Measurements from ENCODE around the gene PRKAA1. TPM values are rescaled to one million over a fixed set of nuclear protein-coding genes. Genes with fewer than 3 reads are reported as not detected.

Gene PRKAA1
- total and polyA plus RNA-seq, 2 of the 4 experiments (the other 2 are of a cell fraction), result 47.7 to 94.1 TPM

GRCh38 chr5:40743771-40744170, 54.4 kb downstream of the PRKAA1 start:
- DNase-seq (no peak), ATAC-seq (ENCODE audit: low read depth) (no peak)
- Histone ChIP-seq H3K4me2 (ENCODE audit: low read depth, low read length) (no peak overlapping the region), H2BK5ac (ENCODE audit: low read depth, low read length, poor library complexity, severe bottlenecking) (no peak overlapping the region), H2AK9ac (replicated peaks; ENCODE audit: low read depth, low read length, poor library complexity) (no peak overlapping the region), H3K14ac (replicated peaks; ENCODE audit: low read depth, low read length) (no peak overlapping the region), H4K8ac (ENCODE audit: low read depth in 2 of 2, low read length in 2 of 2) (no peak overlapping the region), H3K36me3 (ENCODE audit: control insufficient read depth, insufficient read depth, low read length) (peaks cover 12% of the 10 kb centered on the region), H3K56ac (ENCODE audit: extremely low read depth, insufficient read depth, low read length) (no peak overlapping the region), H3K9ac (ENCODE audit: low read depth, low read length) (no peak overlapping the region), H3K27me3 (ENCODE audit: control insufficient read depth, insufficient read depth, low read length) (no peaks in the 10 kb centered on the region), H3K27ac (ENCODE audit: insufficient read depth, low read length) (no peak overlapping the region), H3K23ac (ENCODE audit: low read depth, low read length) (no peak overlapping the region), H2BK20ac (ENCODE audit: low read depth, low read length) (no peak overlapping the region), H2BK15ac (ENCODE audit: low read depth, low read length) (no peak overlapping the region), H3K79me1 (ENCODE audit: low read depth in 1 of 2, low read length in 2 of 2) (peaks cover 8 to 24% of the 10 kb centered on the region in 2 experiments), H3K9me3 (ENCODE audit: control insufficient read depth, insufficient read depth, low read length) (peaks cover 4% of the 10 kb centered on the region; the same call in 1 of the 2 replicates), H4K91ac (ENCODE audit: insufficient read depth, low read depth, low read length) (no peak overlapping the region), H4K20me1 (ENCODE audit: insufficient read depth, low read length) (no peaks in the 10 kb centered on the region), H3K4me3 (ENCODE audit: insufficient read depth, low read depth, low read length) (no peak overlapping the region), H4K5ac (ENCODE audit: low read depth, low read length) (no peak overlapping the region), H2BK120ac (ENCODE audit: low read depth, low read length) (no peak overlapping the region), H2AFZ (replicated peaks; ENCODE audit: low read length, poor library complexity) (no peak overlapping the region), H3K4me1 (ENCODE audit: control insufficient read depth, insufficient read depth, low read length) (peaks cover 2% of the 10 kb centered on the region; the same call in 1 of the 2 replicates), H3K18ac (ENCODE audit: low read depth, low read length) (no peak overlapping the region), H3K4ac (ENCODE audit: low read depth, low read length) (no peak overlapping the region), H2AK5ac (ENCODE audit: low read depth, low read length) (no peak overlapping the region), H3K9me1 (ENCODE audit: insufficient read depth, low read length) (no peaks in the 10 kb centered on the region; the same call in 1 of the 2 replicates)
- intact Hi-C loops (cut with micrococcal nuclease), result no loop called here
- no CpG with 5 or more reads among the region's 2 CpGs for WGBS, 2 experiments (ENCODE audit: extremely low coverage in 2 of 2, insufficient read length in 1 of 2)
- dilution Hi-C loops (cut with HindIII; ENCODE audit: low sequenced_read_pairs, unreplicated experiment), result no loop called here
- TF ChIP-seq CTCF (conservative IDR thresholded peaks at IDR 0.05; ENCODE audit: low read depth, low read length) (no peak), RCOR1 (IDR thresholded peaks at IDR 0.05; ENCODE audit: insufficient replicate concordance, low read length) (no peak), CEBPB (IDR thresholded peaks at IDR 0.05; ENCODE audit: low read depth, low read length) (no peak), SMC3 (IDR thresholded peaks at IDR 0.05; ENCODE audit: low read depth, low read length) (no peak), MXI1 (IDR thresholded peaks at IDR 0.05; ENCODE audit: borderline replicate concordance, low read depth, low read length) (no peak), MAFK (IDR thresholded peaks at IDR 0.05; ENCODE audit: low read depth, low read length) (no peak), RFX5 (IDR thresholded peaks at IDR 0.05; ENCODE audit: low read depth, low read length) (no peak), MAZ (IDR thresholded peaks at IDR 0.05; ENCODE audit: borderline replicate concordance, low read depth, low read length) (no peak), BHLHE40 (IDR thresholded peaks at IDR 0.05; ENCODE audit: low read depth, low read length) (no peak), CHD1 (IDR thresholded peaks at IDR 0.05; ENCODE audit: low read depth, low read length) (no peak)
- ChIA-PET CTCF (no interaction called here), POLR2A (ENCODE audit: unreplicated experiment) (no interaction called here)
- in situ Hi-C loops (cut with MboI; ENCODE audit: low sequenced_read_pairs), result no loop called here
- no TSS peak for BruUV-seq (replicated peaks)
